H9 (cell line): ENCODE measurements around the gene SLC16A7. TPM values are rescaled to one million over a fixed set of nuclear protein-coding genes. Genes with fewer than 3 reads are reported as not detected.

Experiments used
- DNase-seq: peaks from one replicate; pipeline ENCODE4 v3.0.0-alpha.2; 2017
- H2AFZ ChIP-seq: one replicate; pipeline ENCODE4 v1.6.1; 2013; ENCODE audit warnings: mild to moderate bottlenecking, low read length, control low read depth, moderate library complexity
- H2AK5ac ChIP-seq: 2 replicates; pipeline ENCODE4 v1.6.1; 2013; ENCODE audit warnings: low read length, control low read depth, mixed read lengths; ENCODE audit not compliant: insufficient read length
- H2BK120ac ChIP-seq: one replicate; pipeline ENCODE4 v1.6.1; 2013; ENCODE audit warnings: low read depth, mild to moderate bottlenecking, low read length, control low read depth, inconsistent platforms; ENCODE audit not compliant: poor library complexity, severe bottlenecking
- H2BK12ac ChIP-seq: 2 replicates; pipeline ENCODE4 v1.6.1; 2013; ENCODE audit warnings: low read length, control low read depth, mixed read lengths, low read depth; ENCODE audit not compliant: insufficient read length
- H2BK15ac ChIP-seq: 2 replicates; pipeline ENCODE4 v1.6.1; 2013; ENCODE audit warnings: low read depth, low read length, control low read depth
- H2BK20ac ChIP-seq: one replicate; pipeline ENCODE4 v1.6.1; 2013; ENCODE audit warnings: low read depth, mild to moderate bottlenecking, low read length, control low read depth, inconsistent platforms; ENCODE audit not compliant: poor library complexity, severe bottlenecking
- H2BK5ac ChIP-seq: 2 replicates; pipeline ENCODE4 v1.6.1; 2013; ENCODE audit warnings: low read length, control low read depth, mixed read lengths; ENCODE audit not compliant: insufficient read length
- H3K14ac ChIP-seq: 2 replicates; pipeline ENCODE4 v1.6.1; 2013; ENCODE audit warnings: low read length, control low read depth; ENCODE audit not compliant: insufficient read depth
- H3K18ac ChIP-seq: 2 replicates; pipeline ENCODE4 v1.6.1; 2013; ENCODE audit warnings: low read depth, mild to moderate bottlenecking, mixed read lengths, low read length, control low read depth; ENCODE audit not compliant: insufficient read length
- H3K23ac ChIP-seq: 2 replicates; pipeline ENCODE4 v1.6.1; 2013; ENCODE audit warnings: low read length, control low read depth, mixed read lengths, low read depth; ENCODE audit not compliant: insufficient read length
- H3K23me2 ChIP-seq: 2 replicates; pipeline ENCODE4 v1.6.1; 2013; ENCODE audit warnings: low read depth, mild to moderate bottlenecking, mixed read lengths, low read length, control low read depth; ENCODE audit not compliant: insufficient read length, poor library complexity, severe bottlenecking
- H3K27ac ChIP-seq: 2 replicates; pipeline ENCODE4 v1.5.1; 2013; ENCODE audit warnings: low read length, control low read depth, mixed read lengths, low read depth; ENCODE audit not compliant: insufficient read length
- H3K27me3 ChIP-seq: 2 replicates; pipeline ENCODE4 v1.6.1; 2013; ENCODE audit warnings: low read length, control low read depth, inconsistent platforms; ENCODE audit not compliant: insufficient read depth
- H3K4ac ChIP-seq: 2 replicates; pipeline ENCODE4 v1.6.1; 2013; ENCODE audit warnings: low read depth, mild to moderate bottlenecking, control low read depth, inconsistent platforms, low read length, moderate library complexity
- H3K4me1 ChIP-seq: 2 replicates; pipeline ENCODE4 v1.6.1; 2013; ENCODE audit warnings: low read length, control low read depth, inconsistent platforms; ENCODE audit not compliant: insufficient read depth
- H3K4me2 ChIP-seq: 2 replicates; pipeline ENCODE4 v1.6.1; 2013; ENCODE audit warnings: low read length, control low read depth, mixed read lengths; ENCODE audit not compliant: insufficient read length, insufficient read depth
- H3K56ac ChIP-seq: 2 replicates; pipeline ENCODE4 v1.6.1; 2013; ENCODE audit warnings: low read depth, mild to moderate bottlenecking, mixed read lengths, low read length, control low read depth; ENCODE audit not compliant: insufficient read length
- H3K79me1 ChIP-seq: 2 replicates; pipeline ENCODE4 v1.6.1; 2013; ENCODE audit warnings: low read depth, mild to moderate bottlenecking, moderate library complexity, low read length, control low read depth, inconsistent platforms; ENCODE audit not compliant: insufficient read depth, poor library complexity, severe bottlenecking
- H3K79me2 ChIP-seq: 2 replicates; pipeline ENCODE4 v1.6.1; 2013; ENCODE audit warnings: low read length, control low read depth, inconsistent platforms; ENCODE audit not compliant: insufficient read depth
- H3K9ac ChIP-seq: 2 replicates; pipeline ENCODE4 v1.6.1; 2013; ENCODE audit warnings: low read length, control low read depth, mixed read lengths; ENCODE audit not compliant: insufficient read length; ENCODE audit errors: extremely low read depth
- H3K9me3 ChIP-seq: one replicate; pipeline ENCODE4 v1.6.1; 2013; ENCODE audit warnings: low read depth, low read length, inconsistent platforms; ENCODE audit not compliant: control insufficient read depth
- H3T11ph ChIP-seq: one replicate; pipeline ENCODE4 v1.6.1; 2013; ENCODE audit warnings: mild to moderate bottlenecking, low read length, control low read depth, inconsistent platforms
- H4K20me1 ChIP-seq: one replicate; pipeline ENCODE4 v1.6.1; 2013; ENCODE audit not compliant: control insufficient read depth, insufficient read length, insufficient read depth
- H4K5ac ChIP-seq: 2 replicates; pipeline ENCODE4 v1.6.1; 2013; ENCODE audit warnings: low read depth, mild to moderate bottlenecking, mixed read lengths, low read length, control low read depth; ENCODE audit not compliant: insufficient read length
- H4K8ac ChIP-seq: replicated peaks from 2 replicates; pipeline ENCODE4 v1.6.1; 2013; ENCODE audit warnings: low read length, control low read depth, mixed read lengths, low read depth; ENCODE audit not compliant: insufficient read length
- H4K91ac ChIP-seq: 2 replicates; pipeline ENCODE4 v1.6.1; 2013; ENCODE audit warnings: low read depth, mild to moderate bottlenecking, moderate library complexity, mixed read lengths, low read length, control low read depth; ENCODE audit not compliant: insufficient read length
- H3K27ac Mint-ChIP-seq, 3 experiments: 2 replicates in 2 of 3; 3 replicates in 1 of 3; pipeline ENCODE4 v1.8.0; 2020 to 2021; ENCODE audit warnings: mixed read lengths in 3 of 3, mild to moderate bottlenecking in 1 of 3, moderate library complexity in 1 of 3
- H3K27me3 Mint-ChIP-seq: 2 replicates; pipeline ENCODE4 v1.8.0; 2021; ENCODE audit warnings: low read depth, mild to moderate bottlenecking, moderate library complexity, mixed read lengths
- H3K36me3 Mint-ChIP-seq, 3 experiments: 2 replicates in 2 of 3; 3 replicates in 1 of 3; pipeline ENCODE4 v1.8.0; 2020 to 2021; ENCODE audit warnings: low read depth in 3 of 3, mixed read lengths in 3 of 3; ENCODE audit not compliant: insufficient read depth in 1 of 3
- H3K4me1 Mint-ChIP-seq, 2 experiments: 2 replicates each; pipeline ENCODE4 v1.8.0; 2020; ENCODE audit warnings: mixed read lengths in 2 of 2
- H3K4me3 Mint-ChIP-seq, 2 experiments: 2 replicates in 1 of 2; 3 replicates in 1 of 2; pipeline ENCODE4 v1.8.0; 2020 to 2021; ENCODE audit warnings: mild to moderate bottlenecking in 2 of 2, mixed read lengths in 2 of 2, moderate library complexity in 1 of 2
- H3K9me3 Mint-ChIP-seq, 2 experiments: 2 replicates in 1 of 2; 3 replicates in 1 of 2; pipeline ENCODE4 v1.8.0; 2020; ENCODE audit warnings: mild to moderate bottlenecking in 2 of 2, mixed read lengths in 2 of 2, moderate library complexity in 1 of 2
- CTCF ChIP-seq: fragments of 200-600 bp; sonication (generic); conservative IDR thresholded peaks from 3 replicates; pipeline ENCODE4 v1.8.0; 2021; ENCODE audit warnings: antibody characterized with exemption, mild to moderate bottlenecking
- WGBS: extraction: QIAGEN DNeasy Blood & Tissue Kit; methylation state at CpG from one replicate; pipeline ENCODE4 v1.1.7; 2013; ENCODE audit warnings: missing lambda C conversion rate, low lambda C conversion rate, mixed read lengths; ENCODE audit not compliant: insufficient read length; ENCODE audit errors: extremely low coverage; 5-methylcytosine and 5-hydroxymethylcytosine counted together
- total RNA-seq: library from RNA; stranded (reverse); gene quantifications from 2 replicates; pipeline ENCODE4 v1.2.1, GENCODE V29; 2021

Gene SLC16A7
- total RNA-seq, 1 experiment from 2014 or later = 2.2 TPM

DNA sequence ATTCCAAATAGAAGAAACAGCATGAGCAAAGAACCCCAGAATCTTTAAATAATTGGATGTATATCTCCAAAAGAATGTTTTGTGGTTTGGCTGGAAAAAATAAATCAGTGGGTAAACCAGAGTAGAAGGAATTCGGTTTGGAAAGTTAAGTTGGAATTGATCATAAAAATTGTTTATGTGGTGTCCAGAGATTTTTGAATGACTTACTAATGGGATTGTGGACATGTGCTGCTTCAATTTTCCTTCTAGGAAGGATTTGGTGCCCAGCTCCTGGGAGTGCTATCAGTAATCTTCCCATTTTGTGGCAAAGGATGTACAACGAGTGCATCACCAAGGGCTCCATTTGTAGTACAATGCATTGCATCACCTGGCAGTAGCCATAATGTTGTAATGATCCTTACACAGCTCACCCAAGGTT, 224.8 kb downstream of the SLC16A7 start:
- H3K23ac ChIP-seq = no peak overlapping the region
- no peak overlapping the region for H3K4me3 Mint-ChIP-seq
- no peak overlapping the region for H3K9ac ChIP-seq
- H3K14ac ChIP-seq = no peak overlapping the region
- H3T11ph ChIP-seq = no peak overlapping the region
- no peak for DNase-seq
- no peak overlapping the region for H3K4me2 ChIP-seq
- no peak overlapping the region for H3K56ac ChIP-seq
- no peaks in the 10 kb centered on the region for H3K4me1 ChIP-seq
- WGBS = 100% methylated on average over 1 of the region's 2 CpGs
- H3K79me2 ChIP-seq = no peaks in the 10 kb centered on the region
- no peaks in the 10 kb centered on the region for H4K20me1 ChIP-seq
- H2BK120ac ChIP-seq = no peak overlapping the region
- H2AFZ ChIP-seq = no peak overlapping the region
- no peak for TF ChIP-seq CTCF
- H3K9me3 ChIP-seq = no peaks in the 10 kb centered on the region
- peaks cover 5% of the 10 kb centered on the region in 2 experiments; a peak in 4 of 5 replicates for H3K9me3 Mint-ChIP-seq
- H4K91ac ChIP-seq = no peak overlapping the region
- no peak overlapping the region for H3K18ac ChIP-seq
- H4K8ac ChIP-seq = no peak overlapping the region
- H2BK5ac ChIP-seq = no peak overlapping the region
- H2BK15ac ChIP-seq = no peak overlapping the region
- H2BK12ac ChIP-seq = no peak overlapping the region
- H3K27me3 ChIP-seq = no peaks in the 10 kb centered on the region
- no peaks in the 10 kb centered on the region for H3K27me3 Mint-ChIP-seq
- H3K4ac ChIP-seq = no peak overlapping the region
- H2AK5ac ChIP-seq = no peak overlapping the region
- H4K5ac ChIP-seq = no peak overlapping the region
- H3K36me3 Mint-ChIP-seq = peaks cover 0 to 12% (median 0%) of the 10 kb centered on the region in 3 experiments; a peak in 2 of 7 replicates
- no peaks in the 10 kb centered on the region for H3K4me1 Mint-ChIP-seq
- no peaks in the 10 kb centered on the region for H3K79me1 ChIP-seq
- H3K23me2 ChIP-seq = no peaks in the 10 kb centered on the region
- no peak overlapping the region for H3K27ac Mint-ChIP-seq
- no peak overlapping the region for H2BK20ac ChIP-seq
- no peak overlapping the region for H3K27ac ChIP-seq
